ENCODE data around the gene CBY1.

GRCh38 chr22:38656256-38657044, at the start of gene CBY1, which contains the start of gene FAM227A:
- TF ChIP-seq CTCF (IDR thresholded peaks at IDR 0.05) (no peak), POLR2A (IDR thresholded peaks at IDR 0.05) (peak in 1 of 2 donors; percentile 42)
